GM19193 (cell line): ENCODE data around the gene RAB13.

Experiments used
- POLR2A ChIP-seq: IDR thresholded peaks from 4 replicates; pipeline ENCODE4 v1.6.1; 2011; ENCODE audit not compliant: insufficient read depth, insufficient read length; ENCODE audit errors: extremely low read depth

The RAB13 gene

GRCh38 chr1:153933430-153933829 is 52.7 kb downstream of the RAB13 start:
- TF ChIP-seq POLR2A: no peak

- TF ChIP-seq POLR2A: no peak
These were observed 53.7 kb downstream of the RAB13 start for GRCh38 chr1:153932156-153933131.
